Activated CD4-positive, alpha-beta T cell treated with anti-CD3 and anti-CD28 coated beads for 24 hours (primary cell): ENCODE results near the gene PPP1R26.
"Not testable (repeated sequence)": the region's sequence is repeated elsewhere in the genome, so short reads cannot be mapped to it uniquely, and the experiment has no call there.

ENCODE experiments used
- DNase-seq, 2 donors: peaks; one replicate each; pipeline ENCODE4 v3.0.0-alpha.2; 2020; ENCODE audit warnings: low read depth in 2 of 2

The PPP1R26 gene

DNA sequence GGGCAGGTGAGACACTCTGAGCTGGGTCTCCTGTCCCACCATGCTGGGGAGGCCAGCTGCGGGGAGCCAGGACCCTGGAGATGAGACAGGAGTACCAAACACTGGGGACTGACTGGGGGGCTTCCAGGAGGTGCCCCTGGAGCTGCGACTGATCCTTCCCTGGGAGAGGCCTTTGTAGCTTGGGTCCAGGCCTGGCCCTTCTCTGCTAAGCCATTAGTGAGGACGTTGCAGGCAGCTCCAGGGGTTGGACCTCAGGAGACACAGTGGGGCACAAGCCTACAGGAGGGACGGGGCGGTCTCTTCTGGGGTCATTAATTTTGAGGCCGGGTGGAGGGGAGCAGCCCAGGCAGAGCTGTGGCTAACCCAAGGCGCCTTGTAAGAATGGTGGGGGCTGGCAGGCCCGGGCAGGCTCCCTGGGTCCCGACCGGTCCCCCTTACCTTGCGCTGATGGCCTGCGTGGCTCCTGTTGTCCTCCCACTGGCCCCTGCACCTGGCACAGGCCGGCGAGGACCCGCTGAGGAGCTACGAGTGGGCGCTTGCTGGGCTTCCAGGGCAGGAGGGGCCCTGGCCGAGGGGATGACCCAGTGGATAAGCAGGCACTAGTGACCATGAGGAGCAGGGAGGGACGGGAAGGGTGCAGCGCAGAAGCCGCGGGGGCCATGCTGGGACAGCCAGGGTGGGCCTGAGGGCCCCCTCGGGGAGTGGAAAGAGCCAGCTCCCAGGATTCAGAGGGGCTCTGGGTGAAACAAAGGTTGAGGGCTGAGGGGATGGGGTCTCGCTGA lies 26.0 kb downstream of the PPP1R26 start:
- no peak for DNase-seq

DNA sequence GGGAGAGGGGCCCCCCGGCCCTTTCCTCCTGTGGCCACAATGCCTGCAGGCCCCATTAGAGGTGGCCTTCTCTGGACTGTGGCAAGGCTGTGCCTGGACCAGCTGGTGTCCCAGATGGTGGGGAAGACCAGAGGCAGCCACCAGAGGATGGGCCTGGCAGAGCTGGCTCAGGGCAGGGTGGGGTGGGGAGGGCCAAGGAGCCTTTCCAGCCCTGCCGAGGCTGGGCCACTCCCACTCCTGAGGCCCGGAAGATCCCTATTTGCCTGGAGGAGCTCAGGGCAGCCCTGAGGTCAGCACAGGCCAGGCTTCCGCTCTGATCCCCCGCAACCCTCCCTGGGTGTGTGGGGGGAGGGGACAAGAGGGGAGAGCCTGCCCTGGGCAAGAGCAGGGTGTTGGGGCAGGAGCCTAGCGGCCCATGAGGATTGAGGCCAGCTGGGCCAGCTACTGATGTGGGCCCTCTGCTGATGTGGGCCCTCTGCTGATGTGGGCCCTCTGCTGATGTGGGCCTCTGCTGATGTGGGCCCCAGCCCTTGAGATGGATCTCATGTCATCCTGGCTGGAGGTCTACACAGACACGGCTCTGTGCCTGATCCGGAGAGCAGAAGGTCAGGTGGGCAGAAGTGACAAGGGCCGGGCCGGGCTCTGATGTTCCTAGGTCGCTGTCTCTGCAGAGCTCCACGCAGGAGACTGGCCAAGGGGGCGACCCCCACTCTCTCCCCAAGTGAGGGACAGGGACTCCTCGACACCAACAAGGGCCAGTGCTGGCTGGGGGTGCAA lies 26.9 kb downstream of the PPP1R26 start:
- DNase-seq: no peak

DNA sequence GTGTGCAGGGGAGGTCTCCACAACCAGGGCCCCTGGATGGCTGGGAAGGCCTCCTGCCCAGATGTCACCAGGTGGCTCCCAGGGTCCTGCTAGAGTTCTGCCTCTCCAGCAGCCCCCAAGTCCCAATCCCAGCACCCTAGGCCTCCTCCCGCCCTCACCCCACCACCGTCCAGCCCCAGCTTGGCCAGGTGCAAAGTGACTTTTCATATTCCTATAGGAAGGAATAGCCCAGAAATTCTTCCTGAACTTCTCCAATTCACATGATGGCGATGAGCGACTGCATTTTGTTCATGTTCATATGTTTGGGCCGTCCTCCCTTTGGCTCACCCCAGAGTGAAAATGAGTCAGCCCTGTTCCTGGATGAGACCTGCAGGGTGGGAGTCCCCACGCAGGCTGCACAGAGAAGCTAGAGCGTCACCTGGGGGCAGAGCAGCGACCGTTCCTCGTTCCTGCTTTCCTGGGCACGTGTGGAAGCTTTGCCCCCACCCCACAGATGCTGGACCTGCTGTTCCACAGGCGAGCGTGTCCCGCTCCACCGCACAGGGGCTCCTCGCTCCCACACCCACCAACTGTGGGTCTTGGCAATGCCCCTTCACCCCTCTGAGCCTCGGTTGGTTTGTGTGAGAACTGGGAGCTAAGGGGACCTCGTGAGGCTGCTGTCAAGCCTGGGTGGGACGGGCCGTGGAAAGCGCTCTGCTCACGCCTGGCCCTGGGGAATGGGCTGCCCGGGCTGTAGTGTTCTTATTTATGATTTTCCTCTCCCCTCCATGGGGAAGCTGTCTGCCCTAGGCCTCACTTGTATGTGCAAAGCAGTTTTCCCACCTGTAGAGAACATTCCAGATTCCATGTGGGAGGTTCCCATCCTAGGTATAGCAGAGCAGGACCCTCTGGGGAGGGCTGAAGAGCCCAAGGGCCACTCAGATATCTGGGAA lies 27.8 kb downstream of the PPP1R26 start:
- no peak for DNase-seq

DNA sequence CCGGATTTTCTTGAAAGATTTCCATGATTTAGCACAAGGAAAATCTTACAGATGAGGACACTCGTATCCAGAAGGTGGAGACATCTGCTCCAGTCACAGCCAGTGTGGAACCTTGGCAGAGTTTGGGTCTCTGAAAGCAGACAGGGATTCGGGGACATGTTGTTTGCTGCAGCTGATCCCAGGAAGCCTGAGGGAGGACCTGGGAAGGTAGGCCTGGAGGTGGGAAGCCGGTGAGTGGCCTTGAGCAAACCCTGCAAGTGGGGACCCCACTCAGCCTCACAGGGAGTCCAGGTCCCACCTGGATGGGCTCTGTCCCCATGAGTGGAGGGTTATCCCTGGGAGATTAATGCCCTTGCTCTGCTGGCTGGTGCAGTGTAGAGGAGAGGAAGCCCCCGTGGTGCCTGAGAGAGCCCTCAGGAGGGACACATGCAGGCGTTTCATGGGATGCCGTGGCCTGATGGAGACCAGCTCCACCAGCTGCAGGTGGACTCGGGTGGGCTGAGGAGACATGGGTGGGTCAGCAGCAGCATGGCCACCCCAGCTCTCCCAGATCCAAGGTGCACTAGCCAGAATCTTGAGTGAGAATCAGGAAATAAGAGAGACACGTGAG lies 28.7 kb downstream of the PPP1R26 start:
- no peak for DNase-seq

DNA sequence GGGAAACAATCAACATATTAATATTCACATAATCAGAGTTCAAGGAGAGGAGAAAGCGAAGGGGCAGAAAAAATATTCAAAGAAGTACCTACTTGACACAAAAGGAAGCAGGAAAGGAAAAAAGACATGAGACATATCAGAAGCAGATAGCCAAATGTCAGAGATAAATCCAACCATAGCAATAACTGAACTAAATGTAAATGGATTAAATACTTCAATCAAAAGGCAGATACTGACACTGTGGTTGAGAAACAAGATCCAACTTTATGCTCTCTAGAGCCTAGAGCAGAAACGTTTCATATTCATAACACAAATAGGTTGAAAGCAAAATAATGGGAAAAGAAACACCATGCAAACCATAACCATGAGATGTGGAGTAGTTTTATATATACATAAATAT lies 29.9 kb downstream of the PPP1R26 start:
- DNase-seq: no peak

DNA sequence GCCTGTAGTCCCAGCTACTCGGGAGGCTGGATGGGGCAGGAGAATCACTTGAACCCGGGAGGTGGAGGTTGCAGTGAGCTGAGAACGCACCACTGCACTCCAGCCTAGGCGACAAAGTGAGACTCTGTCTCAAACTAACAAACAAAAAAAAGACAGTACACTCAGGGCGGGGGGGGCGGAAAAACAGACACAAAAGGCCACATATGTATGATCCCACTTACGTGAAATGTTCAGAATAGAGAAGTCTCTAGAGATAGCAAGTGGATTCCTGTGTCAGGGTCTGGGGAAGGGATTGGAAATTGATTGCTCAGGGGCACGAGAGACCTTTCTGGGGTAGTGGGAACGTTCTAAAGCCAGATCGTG lies 32.6 kb downstream of the PPP1R26 start:
- no peak for DNase-seq

DNA sequence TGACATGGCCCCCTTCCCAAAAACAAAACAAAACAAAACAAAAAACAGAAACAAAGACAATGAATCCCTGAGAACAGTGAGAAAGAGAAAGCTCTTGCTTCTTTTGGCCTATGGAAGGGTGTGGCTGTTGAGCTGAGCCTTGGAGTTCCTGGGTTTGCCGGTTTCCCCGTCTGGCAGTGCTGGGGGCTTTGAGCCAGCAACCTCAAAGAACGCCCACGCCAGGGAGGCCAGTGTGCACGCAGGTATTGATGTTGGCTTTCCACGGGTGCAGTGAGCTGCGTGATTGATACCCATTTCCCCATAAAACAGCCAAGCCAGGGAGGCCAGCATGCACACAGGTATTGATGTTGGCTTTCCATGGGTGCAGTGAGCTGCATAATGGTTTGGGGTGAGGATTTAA lies 33.3 kb downstream of the PPP1R26 start:
- no peak for DNase-seq

DNA sequence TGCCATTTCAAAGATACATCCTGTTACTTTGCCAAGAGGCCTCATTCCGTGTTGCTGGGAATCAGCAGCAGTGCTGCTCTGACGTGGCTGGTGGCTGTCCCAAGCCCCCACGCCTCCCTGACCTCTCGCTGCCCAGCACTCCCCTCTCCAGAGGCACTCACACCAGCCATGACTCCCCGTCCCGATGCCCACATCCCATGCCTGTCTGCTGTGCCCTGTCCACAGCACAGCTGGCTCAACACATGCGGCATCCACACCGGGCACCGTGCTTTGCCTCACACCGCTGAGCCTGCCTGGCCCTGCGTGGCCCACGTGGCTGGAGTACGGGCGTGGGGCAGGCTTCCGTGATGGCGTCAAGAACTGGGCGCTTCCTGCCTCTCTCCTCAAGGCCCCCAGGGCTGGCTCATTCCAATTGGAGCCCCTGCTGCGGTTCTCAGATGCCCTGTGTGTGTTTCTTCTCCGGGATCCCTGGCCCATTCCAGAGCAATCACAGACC lies 33.8 kb downstream of the PPP1R26 start:
- DNase-seq: no peak

DNA sequence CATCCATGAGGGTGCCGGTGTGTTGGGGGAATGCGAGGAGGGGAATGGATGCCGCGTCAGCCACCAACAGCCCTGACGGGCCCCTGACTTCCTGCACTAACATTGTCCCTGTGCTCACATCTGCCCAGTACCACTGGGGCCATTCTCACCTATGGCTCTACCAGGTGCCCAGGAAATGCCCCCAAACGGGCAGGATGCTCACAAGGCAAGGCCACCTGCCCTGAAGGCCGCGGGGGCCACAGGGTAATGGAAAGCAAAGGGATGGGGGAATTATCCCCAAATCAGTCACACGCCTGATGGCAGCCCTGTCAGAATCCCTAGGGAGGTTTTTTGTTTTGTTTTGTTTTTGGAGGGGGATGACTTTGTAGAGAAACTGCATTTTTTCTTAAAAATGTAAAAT lies 34.3 kb downstream of the PPP1R26 start:
- not testable (repeated sequence) for DNase-seq

DNA sequence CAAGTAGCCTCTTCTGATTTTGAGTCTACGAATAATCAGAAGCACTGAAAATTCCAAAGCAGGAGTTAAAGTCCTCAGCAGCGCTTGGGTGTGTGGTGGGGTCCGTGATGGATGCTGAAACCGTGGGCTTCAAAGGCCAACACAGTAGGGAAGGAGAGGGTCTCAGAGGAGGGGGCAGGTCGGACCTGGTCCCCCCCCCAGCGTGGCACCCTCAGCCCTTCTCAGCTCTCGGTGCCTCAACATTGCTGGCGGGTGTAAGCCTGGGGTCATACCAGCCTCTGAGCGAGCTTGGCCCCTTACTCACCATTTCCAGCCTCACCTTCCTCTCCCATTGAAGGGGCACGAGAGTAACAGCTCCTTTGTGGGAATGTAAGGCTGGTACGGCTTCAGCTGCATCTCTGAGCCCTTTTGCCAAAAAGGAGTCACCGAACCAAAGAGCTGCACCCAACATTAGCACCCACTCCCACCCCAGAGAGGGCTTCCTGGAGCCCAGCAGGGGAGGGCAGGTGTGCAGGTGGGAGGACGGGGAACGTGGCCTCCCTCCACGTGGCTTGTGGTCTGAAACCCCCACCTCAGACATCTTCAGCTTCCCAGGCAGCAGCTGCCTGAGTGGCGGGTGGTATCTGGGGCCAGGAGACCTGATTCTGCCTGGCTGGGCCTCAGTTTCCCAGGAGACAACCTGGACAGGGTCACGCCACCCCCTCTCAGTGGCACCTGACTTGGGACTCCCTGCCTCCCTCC lies 34.9 kb downstream of the PPP1R26 start:
- no peak for DNase-seq

DNA sequence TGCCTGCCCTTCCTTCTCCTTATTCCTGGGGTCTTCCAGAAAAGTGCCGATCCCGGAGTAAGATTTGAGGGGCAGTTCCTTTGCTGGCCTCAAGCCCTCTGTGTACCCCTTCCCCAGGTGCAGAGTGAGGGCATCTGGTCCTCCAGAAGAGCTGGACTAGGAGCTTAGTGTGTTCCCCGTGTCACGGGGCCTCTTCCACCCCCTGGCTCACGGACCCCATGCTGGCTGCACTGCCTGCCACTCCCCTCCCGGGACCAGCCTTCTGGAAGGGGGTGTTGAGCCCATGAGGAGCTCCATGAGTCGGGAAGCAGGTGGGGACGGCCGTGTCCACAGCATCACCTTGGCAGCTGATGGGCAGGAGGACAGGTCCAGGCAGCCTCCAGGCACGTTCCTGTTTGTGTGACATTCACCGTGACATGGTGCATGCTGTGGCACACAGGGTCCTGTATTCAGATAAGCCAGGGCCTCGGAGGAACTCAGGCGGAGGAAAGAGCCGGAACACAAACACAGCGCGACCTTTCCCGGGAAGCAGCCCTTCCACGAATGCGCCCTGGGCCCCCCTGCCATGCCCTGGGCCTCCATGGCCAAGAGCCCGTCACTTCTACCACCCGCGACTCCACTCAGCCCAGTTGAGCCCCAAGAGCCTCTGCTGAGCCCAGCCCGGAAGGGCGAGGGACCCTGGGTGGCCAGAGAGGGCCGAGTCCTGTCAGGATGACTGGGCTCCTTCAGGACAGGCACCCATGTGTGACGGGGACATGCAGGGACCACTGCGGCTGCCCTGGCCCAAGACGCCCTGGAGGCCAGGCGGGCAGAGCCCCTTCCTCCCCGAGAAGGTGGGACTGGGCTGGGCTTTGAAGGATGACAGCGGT lies 35.7 kb downstream of the PPP1R26 start:
- DNase-seq: no peak

DNA sequence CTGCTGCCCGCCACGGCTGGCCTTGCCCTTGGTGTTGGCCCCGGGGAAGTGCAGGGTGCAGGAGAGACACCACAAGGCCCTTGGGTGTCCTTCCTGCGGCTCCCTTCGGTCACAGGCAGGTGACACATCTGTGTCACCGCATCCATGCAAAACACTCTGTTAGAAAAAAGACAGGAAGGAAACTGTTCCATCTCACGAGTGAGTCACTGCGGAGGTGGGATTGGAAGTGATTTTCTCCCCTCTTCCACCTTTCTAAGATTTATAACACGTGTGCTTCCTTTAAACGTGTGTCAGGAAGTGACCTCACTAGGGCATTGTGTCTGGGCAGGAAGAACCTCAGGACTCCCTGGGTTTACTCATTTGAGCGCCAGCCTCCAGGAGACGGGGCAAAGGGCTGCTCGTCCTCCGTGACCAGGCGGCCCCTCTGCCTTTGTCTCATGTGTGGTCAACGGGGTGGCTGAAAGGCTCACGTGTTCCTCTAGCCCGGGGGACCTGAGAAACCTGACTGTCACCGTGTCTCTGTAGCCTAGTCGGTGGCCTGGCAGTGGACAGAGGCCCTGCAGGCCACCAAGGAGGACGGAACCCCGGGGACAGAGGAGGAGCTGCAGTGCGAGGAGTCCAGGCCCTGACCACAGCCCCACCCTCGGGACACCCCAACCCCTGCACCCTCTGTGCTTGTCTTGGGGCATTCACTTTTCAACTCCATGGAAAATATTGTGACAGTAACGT lies 36.7 kb downstream of the PPP1R26 start:
- DNase-seq: no peak

DNA sequence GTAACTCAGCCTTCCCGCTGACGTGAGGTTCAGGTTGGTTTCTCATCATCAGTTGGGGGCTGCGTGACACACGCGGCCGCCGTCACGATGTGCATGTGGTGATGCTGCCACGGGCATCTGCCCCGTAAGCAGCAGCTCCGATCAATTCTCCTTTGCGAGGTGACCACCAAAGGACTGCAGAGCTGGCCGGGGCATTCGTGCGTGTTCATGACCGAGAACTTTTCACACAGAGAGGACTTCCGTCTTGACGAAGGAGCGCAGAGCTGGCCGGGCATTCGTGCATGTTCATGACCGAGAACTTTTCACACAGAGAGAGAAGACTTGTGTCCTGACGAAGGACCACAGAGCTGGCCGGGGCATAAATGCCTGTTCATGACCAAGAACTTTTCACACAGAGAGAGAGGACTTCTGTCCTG lies 37.8 kb downstream of the PPP1R26 start:
- DNase-seq: no peak

DNA sequence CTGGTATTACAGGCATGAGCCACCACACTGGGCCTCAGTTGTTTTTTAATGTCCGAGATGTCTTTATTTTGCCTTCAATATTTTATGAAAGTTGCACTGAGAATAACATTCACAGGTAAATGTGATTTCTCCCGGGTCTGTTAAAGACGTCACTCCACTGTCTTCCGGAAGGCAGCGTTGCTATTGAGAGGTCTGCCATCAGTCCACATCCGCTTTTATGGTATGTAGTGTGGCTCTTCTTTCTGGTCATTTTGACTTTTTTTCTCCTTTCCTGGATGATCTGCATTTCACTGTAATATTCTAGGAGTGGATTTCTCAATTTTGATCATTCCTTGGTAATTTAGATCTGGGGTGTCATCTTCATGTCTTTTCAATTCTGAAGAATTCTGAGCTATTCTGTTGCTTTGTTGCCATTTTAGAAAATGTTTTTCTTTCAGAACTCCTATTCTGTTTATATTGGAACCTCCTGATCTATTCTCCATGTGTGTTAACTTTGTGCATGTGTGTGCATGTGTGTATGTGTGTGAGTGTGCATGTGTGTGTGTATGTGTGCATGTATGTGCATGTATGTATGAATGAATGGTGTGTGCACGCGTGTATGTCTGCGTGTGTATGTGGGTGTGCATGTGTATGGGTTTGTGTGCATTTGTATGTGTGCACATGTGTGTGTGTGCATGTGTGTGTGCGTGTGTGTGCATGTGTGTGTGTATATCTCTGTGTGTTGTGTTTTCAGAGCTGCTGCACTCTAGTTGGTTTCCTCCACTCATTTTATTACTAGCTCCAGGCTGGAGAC lies 39.8 kb downstream of the PPP1R26 start:
- DNase-seq: no peak

DNA sequence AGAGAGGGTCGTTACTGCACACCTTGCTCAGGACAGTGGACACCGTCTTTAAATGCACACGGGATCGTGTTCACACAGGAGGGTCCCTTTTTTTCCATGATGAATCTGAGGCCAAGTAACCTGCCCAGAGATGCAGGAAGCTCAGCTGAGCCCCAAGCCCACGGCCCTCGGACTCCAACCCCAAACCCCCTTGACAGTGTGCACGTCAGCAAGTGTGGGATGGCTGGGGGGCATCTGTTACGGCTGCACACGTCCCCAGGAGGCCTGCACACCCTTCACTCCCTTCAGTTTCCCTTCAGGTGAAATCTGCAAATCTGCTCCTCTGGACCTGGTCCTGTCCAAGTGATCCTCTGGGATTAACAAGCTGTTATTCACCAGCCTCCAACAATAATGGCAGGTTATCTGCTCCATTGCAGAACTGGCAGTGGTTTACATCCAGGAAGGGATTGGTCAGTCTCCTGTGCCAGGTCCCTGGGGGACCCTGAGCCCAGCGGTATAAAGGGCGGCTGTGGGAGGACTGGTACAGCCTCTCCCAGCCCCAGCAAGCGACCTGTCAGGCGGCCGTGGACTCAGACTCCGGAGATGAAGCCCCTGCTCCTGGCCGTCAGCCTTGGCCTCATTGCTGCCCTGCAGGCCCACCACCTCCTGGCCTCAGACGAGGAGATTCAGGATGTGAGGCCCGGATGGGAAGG lies 41.5 kb downstream of the PPP1R26 start, which contains the start of gene LCN1:
TSS of gene LCN1 (plus strand) at position 525 of the 692 bp plus-strand sequence. CDS start at position 583, 58 bp downstream.
- no peak for DNase-seq

DNA sequence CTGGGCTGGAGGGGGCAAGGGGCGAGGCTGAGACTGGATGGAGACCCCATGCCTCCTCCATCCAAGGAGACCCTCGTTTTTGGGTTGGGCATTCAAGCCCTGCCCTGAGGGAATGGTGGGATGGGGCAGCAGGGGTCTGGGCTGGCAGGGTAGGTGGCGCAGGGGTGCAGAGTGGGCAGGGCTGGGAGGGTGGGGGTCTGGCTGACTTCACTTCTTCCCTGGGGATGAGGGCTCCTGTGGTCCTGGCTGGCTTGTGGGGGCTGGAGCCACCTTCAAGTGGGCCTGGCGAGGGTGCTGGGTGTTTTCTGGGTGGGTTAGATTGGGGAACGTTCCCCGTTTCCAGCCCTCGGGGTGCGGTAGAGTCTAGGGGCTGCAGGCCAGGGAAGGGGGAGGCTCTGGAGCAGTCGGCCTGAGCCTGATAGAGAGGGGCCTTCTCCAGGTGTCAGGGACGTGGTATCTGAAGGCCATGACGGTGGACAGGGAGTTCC lies 42.1 kb downstream of the PPP1R26 start:
- DNase-seq: no peak

DNA sequence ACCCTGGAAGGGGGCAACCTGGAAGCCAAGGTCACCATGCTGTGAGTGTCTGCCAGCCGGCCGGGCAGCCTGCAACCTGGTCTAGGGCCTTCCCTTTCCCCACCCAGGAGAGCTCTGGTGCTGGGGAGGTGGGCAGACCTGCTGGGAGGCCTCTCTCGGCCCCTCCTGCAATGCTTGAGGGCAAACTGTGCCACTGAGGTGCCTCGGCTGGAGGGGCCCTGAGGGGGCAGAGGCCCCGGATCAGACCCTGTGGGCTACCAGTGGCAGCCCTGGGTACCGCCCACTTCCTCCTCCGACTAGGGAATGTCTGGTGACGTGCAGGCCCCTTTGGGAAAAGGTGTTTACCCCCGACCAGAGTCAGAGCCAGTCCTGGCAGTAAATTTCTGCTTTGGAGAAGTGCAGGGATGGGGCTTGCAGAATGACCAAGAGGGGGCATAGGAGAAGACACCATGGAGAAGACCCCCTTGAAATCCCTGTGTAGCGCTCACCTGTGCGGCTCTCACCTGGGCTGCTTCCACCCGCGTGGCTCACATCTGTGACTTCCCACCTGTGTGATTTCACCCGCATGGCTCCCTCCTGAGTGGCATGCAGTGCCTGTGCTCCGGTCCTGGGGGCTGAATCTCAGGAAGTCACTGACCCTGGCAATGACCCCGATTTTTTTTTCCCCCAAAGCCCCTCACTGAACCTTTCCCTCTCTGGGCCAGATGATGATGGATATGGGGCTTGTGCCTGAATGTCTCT lies 42.7 kb downstream of the PPP1R26 start:
- no peak for DNase-seq
